Transverse colon (tissue), 3 donors: Measurements from ENCODE around the gene TULP4.

Experiments used
- CTCF ChIP-seq, 5 experiments: fragments of 200-600 bp in 3 of 5; fragments of 450-650 bp in 2 of 5; sonication (generic) in 3 of 5; IDR thresholded peaks; 1 replicate in 2 of 5; 2 replicates in 3 of 5; pipeline ENCODE4 v1.5.1; 2016 to 2017; ENCODE audit warnings: antibody characterized with exemption in 5 of 5, inconsistent platforms in 3 of 5, mild to moderate bottlenecking in 2 of 5, moderate library complexity in 1 of 5
- EP300 ChIP-seq: sonication (generic); formaldehyde crosslinking; IDR thresholded peaks from one replicate; pipeline ENCODE4 v1.6.1; 2017; ENCODE audit warnings: antibody characterized with exemption, low read depth
- POLR2A ChIP-seq: fragments of 450-650 bp; IDR thresholded peaks from one replicate; pipeline ENCODE4 v1.6.1; 2016; ENCODE audit warnings: antibody characterized with exemption, mild to moderate bottlenecking, moderate library complexity

GRCh38 chr6:158500016-158500735, 187.9 kb downstream of the TULP4 start:
- TF ChIP-seq POLR2A (no peak), CTCF (IDR thresholded peaks at IDR 0.05) (no peak), EP300 (no peak)
